GM06990 (cell line): ENCODE results near the gene DAPK1.

Experiments used
- DNase-seq: peaks from one replicate; pipeline ENCODE4 v3.0.0-alpha.2; 2011; ENCODE audit not compliant: insufficient read length; ENCODE audit errors: extremely low read depth
- H3K27me3 ChIP-seq: replicated peaks from 2 replicates; pipeline ENCODE4 v1.6.0; 2011; ENCODE audit warnings: low read length; ENCODE audit not compliant: control insufficient read depth, insufficient read depth
- H3K36me3 ChIP-seq: 2 replicates; pipeline ENCODE4 v1.5.1; 2011; ENCODE audit warnings: low read length; ENCODE audit not compliant: control insufficient read depth, insufficient read depth
- H3K4me3 ChIP-seq: replicated peaks from 2 replicates; pipeline ENCODE4 v1.5.1; 2011; ENCODE audit warnings: low read depth, mild to moderate bottlenecking, control low read depth, low read length
- TF ChIP-seq, protein P1 (sequence below): IDR thresholded peaks from 2 replicates; pipeline ENCODE4 v1.5.1; 2011; ENCODE audit warnings: low read length, control low read depth, mild to moderate bottlenecking, inconsistent platforms; ENCODE audit not compliant: insufficient read depth, poor library complexity, severe bottlenecking

DAPK1 gene

DNA sequence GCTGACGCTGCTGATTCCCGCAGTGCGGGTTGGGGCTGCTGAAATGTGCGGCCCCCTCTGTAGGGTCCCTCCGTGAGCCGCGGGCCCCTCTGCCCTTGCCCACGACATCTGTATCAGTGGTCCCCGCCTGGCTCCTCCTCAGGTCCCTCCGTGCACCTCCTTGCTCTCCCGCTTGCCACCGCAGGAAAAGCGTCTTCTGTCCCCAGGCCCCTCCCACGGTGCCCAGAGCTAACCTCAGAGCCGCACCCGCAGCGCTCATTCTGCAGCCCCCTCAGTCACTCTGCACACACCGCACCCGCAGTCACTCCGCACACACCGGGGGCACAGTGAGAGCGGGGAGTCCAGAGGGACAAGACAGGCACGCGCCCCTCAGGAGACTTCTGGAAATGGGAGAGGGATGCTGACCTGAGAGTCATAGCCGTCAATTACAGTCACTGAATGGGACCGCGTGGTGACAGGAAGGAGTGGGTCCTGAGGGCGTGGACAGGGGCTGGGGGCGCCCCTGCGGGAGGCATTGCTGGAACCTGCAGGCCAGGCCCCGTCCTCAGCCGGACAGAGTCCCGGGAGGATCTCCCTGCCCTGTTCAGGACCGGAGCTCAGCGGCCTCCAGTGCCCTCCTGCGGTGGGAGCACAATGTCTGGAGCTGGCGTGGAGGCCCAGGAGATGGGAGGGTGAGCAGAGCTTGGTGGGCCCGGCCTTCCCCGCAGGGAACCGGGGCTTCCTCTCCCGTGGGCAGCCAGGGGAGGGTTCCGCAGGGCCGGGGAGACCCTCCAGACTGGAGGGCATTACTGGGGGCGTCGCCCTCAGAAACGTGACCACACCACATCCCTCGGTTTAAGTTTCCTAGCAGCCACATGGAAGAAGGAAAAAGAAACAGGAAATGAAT lies 162.1 kb downstream of the DAPK1 start:
- Histone ChIP-seq H3K36me3 (peaks cover 34% of the 10 kb centered on the region), H3K27me3 (no peaks in the 10 kb centered on the region), H3K4me3 (no peak overlapping the region)
- DNase-seq: no peak
- TF ChIP-seq, protein P1, sequence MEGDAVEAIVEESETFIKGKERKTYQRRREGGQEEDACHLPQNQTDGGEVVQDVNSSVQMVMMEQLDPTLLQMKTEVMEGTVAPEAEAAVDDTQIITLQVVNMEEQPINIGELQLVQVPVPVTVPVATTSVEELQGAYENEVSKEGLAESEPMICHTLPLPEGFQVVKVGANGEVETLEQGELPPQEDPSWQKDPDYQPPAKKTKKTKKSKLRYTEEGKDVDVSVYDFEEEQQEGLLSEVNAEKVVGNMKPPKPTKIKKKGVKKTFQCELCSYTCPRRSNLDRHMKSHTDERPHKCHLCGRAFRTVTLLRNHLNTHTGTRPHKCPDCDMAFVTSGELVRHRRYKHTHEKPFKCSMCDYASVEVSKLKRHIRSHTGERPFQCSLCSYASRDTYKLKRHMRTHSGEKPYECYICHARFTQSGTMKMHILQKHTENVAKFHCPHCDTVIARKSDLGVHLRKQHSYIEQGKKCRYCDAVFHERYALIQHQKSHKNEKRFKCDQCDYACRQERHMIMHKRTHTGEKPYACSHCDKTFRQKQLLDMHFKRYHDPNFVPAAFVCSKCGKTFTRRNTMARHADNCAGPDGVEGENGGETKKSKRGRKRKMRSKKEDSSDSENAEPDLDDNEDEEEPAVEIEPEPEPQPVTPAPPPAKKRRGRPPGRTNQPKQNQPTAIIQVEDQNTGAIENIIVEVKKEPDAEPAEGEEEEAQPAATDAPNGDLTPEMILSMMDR: no peak

DNA sequence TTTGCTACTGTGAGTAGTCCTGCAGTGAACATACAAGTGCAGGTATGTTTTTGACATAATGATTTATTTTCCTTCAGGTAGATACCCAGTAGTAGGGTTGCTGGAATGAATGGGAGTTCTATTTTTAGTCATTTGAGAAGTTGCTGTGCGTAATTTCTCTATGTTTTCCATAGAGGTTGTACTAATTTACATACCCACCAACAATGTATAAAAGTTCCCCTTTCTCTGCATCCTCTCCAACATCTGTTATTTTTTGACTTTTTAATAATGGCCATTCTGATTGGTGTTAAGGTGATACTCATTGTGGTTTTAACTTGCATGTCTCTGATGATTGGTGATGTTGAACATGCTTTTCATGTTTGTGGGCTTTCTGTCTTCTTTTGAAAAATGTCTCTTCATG lies 163.6 kb downstream of the DAPK1 start:
- no peak overlapping the region for H3K4me3 ChIP-seq
- TF ChIP-seq, protein P1: no peak
- no peaks in the 10 kb centered on the region for H3K27me3 ChIP-seq
- DNase-seq: no peak
- H3K36me3 ChIP-seq: peaks cover 33% of the 10 kb centered on the region

DNA sequence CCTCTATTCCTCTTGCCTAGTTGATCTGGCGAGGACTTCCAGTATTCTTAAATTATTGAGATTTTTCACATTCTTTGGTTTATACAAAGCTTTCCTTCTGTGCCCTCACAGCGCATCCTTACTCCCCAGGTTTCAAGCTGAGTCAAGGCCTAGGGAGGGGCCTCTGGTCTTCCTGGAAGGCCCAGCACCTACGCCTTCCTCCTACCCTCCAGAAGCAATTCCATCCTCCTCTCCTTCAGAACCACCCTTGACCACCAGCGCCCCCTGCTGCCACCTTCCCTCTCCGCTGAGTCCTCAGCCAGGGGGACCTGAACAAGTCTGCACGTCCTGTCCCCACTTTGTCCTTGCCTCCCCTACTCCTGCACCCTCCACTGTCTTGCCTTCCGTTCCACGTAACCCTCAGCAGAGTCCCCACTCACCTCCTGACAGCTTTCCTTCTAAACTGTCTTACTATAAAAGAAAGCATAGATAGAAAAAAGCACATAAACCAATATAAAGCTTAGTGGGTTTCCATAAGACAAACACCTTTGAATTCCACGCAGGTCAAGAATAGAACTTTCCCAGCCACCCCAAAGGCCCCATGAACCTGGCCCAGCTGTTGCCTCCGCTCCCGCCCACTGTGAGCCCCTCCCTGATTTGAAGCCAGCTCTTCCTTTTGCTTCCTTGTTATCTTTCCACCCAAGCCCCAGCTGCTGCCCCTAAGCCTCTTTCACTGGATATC lies 165.3 kb downstream of the DAPK1 start:
- Histone ChIP-seq H3K4me3 (no peak overlapping the region), H3K36me3 (peaks cover 33% of the 10 kb centered on the region), H3K27me3 (no peaks in the 10 kb centered on the region)
- DNase-seq: peak; percentile 40
- TF ChIP-seq, protein P1: peak; percentile 87

DNA sequence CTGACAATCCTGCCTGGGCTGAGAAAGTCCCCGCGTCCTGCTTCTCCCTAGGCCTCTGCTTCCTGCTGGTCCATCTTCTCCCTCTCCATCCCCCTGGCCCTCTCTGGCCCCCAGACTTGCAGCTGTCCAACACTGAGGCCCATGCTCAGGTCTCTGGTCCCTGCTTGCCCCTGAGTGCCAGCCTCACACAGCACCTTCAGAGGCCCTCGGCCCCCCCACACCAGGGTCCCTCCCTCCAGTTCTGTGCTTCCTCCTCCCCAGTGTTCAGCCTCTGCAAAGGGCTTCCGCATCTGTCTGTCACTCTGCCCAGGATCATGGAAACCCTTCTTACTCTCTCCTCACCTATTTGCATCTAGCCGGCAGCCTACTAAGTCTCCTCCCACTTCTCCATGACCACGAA lies 165.9 kb downstream of the DAPK1 start:
- TF ChIP-seq, protein P1: no peak
- Histone ChIP-seq H3K36me3 (peaks cover 30% of the 10 kb centered on the region), H3K27me3 (no peaks in the 10 kb centered on the region), H3K4me3 (no peak overlapping the region)
- DNase-seq: no peak

DNA sequence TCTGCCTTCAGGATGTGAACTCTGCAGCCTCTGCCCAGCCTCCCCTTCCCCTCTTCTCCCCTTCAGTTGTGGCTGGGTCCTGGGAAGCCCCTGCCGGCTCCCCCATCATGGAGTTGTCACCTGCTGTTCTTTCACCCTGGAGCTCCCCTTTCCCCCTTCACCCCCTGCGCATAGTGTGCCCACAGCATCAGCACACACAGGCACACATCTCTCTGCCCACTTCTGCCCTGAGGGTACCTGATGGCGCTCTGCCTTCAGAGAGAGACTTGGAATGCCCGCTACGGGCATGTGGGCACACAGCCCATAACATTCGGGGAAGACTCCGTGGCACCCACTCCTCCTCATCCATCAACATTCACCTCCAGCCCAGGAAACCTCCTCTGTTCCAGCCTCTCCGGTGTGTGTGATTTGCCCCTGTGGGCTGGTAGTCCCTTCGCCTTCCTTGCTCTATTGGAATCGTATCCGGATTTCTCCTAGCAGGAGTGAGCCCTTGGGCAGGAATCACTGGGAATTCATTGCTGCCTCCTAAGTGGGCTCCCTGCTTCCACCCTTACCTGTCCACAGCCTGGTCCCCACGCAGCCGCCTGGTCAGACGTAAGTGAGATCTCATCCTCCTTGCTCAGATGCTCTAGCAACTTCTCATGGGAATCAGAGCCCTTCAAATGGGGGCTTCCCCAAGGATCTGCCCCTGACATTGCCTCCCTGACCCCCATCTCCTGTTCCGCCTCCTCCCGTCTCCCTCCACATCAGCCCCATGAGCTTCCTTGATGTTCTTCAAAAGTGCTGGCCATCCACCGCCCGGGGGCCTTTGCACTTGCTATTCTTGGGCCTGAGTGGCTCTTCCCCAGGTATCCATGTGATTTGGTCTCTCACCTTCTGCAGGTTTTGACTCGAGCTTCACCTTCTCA lies 166.7 kb downstream of the DAPK1 start:
- H3K36me3 ChIP-seq: peaks cover 25% of the 10 kb centered on the region
- H3K27me3 ChIP-seq: no peaks in the 10 kb centered on the region
- TF ChIP-seq, protein P1: no peak
- no peak overlapping the region for H3K4me3 ChIP-seq
- DNase-seq: no peak
